ENCODE results near the gene CMTM4.
A peak's percentile ranks its signal among the peaks of the same experiment; 100 is the strongest.

The CMTM4 gene

DNA sequence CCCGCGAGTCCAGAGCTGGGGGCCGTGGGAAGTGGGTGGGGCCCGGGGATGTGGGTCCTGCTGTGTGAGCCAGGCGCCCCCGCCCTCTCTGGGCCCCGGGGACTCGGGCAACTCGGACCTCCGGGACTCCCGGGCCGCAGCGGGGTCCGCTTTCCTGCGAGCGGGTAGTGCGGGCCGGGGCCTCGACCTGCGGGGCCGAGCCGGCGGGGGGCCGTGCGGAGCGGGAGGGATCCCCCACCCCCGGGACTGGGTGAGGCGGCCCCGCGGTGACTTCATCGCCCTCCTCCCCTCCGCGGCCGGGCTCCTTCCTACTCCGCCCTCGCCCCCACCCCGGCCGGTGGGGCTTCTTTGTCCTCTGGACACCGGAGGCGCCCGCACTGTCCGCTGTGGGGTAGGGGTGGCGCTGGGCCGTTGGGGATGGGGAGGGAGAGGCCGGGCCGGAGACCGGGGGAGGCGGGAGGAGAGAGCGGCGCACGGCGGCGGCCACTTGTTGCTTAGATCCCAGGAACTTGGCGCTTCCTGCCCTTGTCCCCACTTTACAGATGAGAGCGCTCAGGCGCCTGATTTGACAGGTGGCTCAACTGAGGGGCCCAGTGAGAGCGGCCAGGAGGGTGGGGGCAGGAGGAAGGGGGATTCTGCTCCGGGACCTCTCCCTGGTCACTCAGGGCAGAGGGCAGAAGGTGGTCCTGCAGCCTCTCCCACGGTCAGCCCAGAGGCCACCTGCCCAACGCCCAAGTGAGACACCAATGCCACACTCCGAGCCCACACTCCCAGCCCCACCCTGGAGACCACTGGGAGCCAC lies 91.2 kb downstream of the CMTM4 start:
- peaks cover 8% of the 10 kb centered on the region for H3K36me3 ChIP-seq
- no peaks in the 10 kb centered on the region for H3K27me3 ChIP-seq
- H3K4me3 ChIP-seq (ENCODE audit: low read depth, low read length) = peak overlapping the region; percentile 77
- DNase-seq = peak; percentile 40
- no peaks in the 10 kb centered on the region for H3K9me3 ChIP-seq
- TF ChIP-seq, protein P1, sequence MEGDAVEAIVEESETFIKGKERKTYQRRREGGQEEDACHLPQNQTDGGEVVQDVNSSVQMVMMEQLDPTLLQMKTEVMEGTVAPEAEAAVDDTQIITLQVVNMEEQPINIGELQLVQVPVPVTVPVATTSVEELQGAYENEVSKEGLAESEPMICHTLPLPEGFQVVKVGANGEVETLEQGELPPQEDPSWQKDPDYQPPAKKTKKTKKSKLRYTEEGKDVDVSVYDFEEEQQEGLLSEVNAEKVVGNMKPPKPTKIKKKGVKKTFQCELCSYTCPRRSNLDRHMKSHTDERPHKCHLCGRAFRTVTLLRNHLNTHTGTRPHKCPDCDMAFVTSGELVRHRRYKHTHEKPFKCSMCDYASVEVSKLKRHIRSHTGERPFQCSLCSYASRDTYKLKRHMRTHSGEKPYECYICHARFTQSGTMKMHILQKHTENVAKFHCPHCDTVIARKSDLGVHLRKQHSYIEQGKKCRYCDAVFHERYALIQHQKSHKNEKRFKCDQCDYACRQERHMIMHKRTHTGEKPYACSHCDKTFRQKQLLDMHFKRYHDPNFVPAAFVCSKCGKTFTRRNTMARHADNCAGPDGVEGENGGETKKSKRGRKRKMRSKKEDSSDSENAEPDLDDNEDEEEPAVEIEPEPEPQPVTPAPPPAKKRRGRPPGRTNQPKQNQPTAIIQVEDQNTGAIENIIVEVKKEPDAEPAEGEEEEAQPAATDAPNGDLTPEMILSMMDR (IDR thresholded peaks at IDR 0.05; ENCODE audit: low read depth, low read length) = no peak
- peaks cover 8% of the 10 kb centered on the region; the same call in 1 of the 2 replicates for H3K4me1 ChIP-seq

DNA sequence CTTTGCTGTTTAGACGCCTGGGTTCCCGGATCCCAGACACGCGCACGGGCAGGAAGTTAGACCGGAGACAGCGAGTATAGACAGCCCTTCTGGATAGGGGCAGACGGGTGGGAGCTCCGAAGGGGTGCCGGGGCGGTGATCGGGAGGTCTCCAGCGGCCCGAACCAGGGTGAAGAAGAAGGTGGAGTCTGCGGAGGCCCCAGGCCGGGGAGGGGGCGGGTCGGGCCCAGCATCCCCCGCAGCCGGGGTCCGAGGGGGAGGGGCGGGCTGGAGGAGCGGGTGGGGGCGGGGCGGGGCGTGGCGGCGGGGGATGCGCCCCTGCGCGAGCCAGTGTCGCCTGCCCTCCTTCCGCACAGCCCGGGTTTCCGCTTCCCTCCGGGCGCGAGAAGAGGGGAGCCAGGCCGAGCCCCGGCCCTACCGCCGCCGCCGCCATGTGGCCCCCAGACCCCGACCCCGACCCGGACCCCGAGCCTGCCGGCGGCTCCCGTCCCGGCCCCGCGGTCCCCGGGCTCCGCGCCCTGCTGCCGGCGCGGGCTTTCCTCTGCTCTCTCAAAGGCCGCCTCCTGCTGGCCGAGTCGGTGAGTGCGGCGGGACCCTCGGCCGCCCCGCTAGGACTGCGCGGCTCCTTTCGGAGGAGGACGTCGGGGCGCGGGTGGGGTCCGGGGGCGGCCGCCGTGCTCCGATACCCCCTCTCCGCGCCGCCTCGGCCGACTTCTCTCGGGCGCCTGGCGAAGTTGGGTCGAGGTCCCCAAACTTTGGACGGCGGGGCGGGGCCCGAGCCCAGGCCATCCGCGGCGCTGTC lies 92.0 kb downstream of the CMTM4 start, which contains the start of gene CMTM3:
Gene CMTM3, plus strand, starts transcription at position 329 of the 801 bp plus-strand sequence. Its CDS starts 102 bp downstream, at position 431.
- DNase-seq = peak; percentile 82
- H3K4me1 ChIP-seq = peaks cover 8% of the 10 kb centered on the region; the same call in 1 of the 2 replicates

DNA sequence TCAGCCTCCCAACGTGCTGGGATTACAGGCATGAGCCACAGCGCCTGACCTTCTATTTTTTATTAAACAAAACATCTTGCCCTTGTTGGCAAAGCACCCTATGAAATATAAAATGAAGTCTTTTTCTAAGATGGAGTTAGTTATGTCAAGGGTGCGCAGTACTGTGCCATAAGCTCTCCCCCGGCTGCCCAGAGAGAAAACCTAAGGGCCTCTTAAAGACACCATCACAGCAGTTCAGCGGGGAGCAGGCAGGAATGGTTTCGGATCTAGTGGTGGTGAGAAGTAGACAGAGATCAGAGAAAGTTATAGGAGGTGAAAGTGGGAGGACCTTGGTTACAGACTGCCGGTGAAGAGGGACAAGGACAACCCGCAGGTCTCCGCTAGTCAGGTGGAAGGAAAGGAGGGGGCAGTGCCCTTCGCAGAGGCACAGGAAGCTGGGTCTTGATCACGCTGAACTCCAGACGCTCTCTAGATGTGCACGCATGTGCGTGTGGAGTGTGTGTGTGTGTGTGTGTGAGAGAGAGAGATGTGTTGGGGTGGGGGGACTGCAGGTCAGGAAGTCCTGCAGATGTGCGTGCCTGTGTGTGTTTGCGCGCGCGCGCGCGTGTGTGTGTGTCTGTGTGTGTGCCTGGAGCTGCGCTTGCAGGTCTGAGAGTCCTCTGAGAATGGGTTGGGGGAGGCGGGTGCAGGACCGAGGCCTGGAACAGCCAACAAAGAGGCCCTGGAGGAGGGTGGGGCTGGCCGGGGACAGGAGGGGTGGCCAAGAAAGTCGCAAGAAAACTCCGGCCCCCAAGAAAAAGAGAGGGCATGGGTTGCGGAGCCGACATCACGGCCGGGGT lies 92.8 kb downstream of the CMTM4 start:
- H3K36me3 ChIP-seq = no peaks in the 10 kb centered on the region; the same call in 1 of the 2 replicates
- peak; percentile 69 for DNase-seq
- no peaks in the 10 kb centered on the region for H3K27me3 ChIP-seq
- TF ChIP-seq, protein P1 (IDR thresholded peaks at IDR 0.05; ENCODE audit: low read depth, low read length) = no peak
- H3K4me3 ChIP-seq (ENCODE audit: low read depth, low read length) = peak overlapping the region; percentile 77
- no peaks in the 10 kb centered on the region for H3K9me3 ChIP-seq
- H3K4me1 ChIP-seq = peaks cover 6% of the 10 kb centered on the region; the same call in 1 of the 2 replicates

More for the DNA sequence above, 92.0 kb downstream of the CMTM4 start, which contains the start of gene CMTM3:
- Histone ChIP-seq H3K36me3 (no peaks in the 10 kb centered on the region; the same call in 1 of the 2 replicates), H3K9me3 (no peaks in the 10 kb centered on the region), H3K27me3 (no peaks in the 10 kb centered on the region), H3K4me3 (ENCODE audit: low read depth, low read length) (peak within 1 kb of the TSS; percentile 77)
- TF ChIP-seq, protein P1 (IDR thresholded peaks at IDR 0.05; ENCODE audit: low read depth, low read length) = peak; percentile 48

DNA sequence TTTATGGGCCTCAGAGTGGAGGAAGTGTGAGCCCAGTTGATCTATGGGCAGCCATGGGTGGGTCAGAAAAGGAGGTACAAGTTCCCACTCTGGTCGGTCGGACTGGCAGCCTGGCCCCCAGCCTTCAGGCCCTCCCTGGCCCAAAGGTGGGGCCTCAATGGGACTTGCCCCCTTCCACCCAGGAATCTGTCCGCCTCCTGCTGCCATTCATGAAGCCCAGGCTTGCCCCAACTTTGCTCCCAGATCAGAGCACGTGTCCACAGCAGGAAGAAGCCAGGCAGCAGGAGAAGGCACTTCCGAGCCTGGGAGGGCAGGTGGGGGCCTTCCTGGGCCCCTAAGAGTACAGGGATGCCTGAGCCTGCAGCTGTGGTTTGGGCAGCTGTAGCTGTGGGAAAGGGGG lies 95.1 kb downstream of the CMTM4 start:
- Histone ChIP-seq H3K9me3 (no peaks in the 10 kb centered on the region), H3K36me3 (no peaks in the 10 kb centered on the region), H3K4me3 (ENCODE audit: low read depth, low read length) (no peak overlapping the region), H3K4me1 (no peaks in the 10 kb centered on the region), H3K27me3 (no peaks in the 10 kb centered on the region)
- TF ChIP-seq, protein P1 (IDR thresholded peaks at IDR 0.05; ENCODE audit: low read depth, low read length) = no peak
- no peak for DNase-seq

DNA sequence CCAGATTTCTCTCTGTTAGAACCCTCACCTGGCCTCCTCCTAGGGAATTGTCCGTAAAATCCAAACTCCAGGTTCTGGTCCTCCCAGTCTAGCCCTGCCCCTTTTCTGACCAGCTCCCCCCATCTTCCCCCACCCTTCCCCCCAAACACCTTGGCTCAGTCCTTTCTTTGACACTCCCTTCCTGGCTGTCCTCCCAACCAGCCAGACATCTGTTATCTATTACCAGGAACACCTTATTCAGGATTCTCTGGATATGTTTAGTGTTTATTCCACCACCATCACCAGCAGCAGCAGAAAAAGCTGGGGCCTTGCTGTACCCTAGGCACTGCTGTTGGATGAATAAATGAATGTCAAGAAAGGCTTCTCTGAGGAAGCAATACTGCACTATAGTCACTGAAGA lies 96.1 kb downstream of the CMTM4 start:
- TF ChIP-seq, protein P1 (IDR thresholded peaks at IDR 0.05; ENCODE audit: low read depth, low read length) = no peak
- no peak for DNase-seq
- Histone ChIP-seq H3K4me3 (ENCODE audit: low read depth, low read length) (no peak overlapping the region), H3K9me3 (no peaks in the 10 kb centered on the region), H3K4me1 (no peaks in the 10 kb centered on the region), H3K27me3 (no peaks in the 10 kb centered on the region), H3K36me3 (no peaks in the 10 kb centered on the region)
